CD4-positive, alpha-beta T cell treated with Interleukin-12 subunit alpha and Interleukin-12 subunit beta, for 1 hour (primary cell): Measurements from ENCODE around the gene PAFAH1B2.
"Not testable (repeated sequence)": the region's sequence is repeated elsewhere in the genome, so short reads cannot be mapped to it uniquely, and the experiment has no call there.

Experiments used
- DNase-seq: peaks from one replicate; pipeline ENCODE4 v3.0.0-alpha.2; 2020

The PAFAH1B2 gene, protein sequence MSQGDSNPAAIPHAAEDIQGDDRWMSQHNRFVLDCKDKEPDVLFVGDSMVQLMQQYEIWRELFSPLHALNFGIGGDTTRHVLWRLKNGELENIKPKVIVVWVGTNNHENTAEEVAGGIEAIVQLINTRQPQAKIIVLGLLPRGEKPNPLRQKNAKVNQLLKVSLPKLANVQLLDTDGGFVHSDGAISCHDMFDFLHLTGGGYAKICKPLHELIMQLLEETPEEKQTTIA

DNA sequence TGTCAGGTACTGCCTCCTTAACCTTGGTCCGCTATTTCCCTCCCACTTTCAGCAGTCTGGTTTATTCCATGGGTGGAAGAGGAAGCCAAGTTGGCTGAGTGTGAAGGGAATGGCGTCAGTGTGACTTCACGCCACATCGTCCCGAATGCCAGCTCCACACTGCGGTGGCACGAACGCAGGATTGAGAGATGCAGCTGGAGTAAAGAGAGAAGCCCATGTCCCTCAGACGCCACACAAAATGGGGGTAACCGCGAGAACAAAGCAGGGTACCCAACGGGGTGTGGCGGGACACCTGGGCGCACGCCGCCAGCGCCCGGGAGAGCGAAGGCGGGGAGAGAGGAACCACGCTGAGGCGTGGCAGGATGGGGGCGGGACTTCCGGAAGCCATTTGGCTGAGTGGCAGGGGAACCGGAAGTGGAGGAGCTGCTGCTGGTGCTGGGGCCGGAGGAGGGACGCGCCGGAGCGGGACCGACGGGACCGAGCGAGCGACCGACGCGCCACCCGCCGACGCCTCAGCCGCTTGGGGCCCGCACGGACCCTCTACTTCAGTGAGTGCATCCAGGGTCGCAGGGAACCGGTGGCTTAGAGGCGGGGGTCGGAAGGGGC, at the start of gene PAFAH1B2:
Gene PAFAH1B2, plus strand, starts transcription at position 417 of the 606 bp plus-strand sequence. CDS start 8,161 bp downstream, outside the sequence.
- peak; percentile 96 for DNase-seq

DNA sequence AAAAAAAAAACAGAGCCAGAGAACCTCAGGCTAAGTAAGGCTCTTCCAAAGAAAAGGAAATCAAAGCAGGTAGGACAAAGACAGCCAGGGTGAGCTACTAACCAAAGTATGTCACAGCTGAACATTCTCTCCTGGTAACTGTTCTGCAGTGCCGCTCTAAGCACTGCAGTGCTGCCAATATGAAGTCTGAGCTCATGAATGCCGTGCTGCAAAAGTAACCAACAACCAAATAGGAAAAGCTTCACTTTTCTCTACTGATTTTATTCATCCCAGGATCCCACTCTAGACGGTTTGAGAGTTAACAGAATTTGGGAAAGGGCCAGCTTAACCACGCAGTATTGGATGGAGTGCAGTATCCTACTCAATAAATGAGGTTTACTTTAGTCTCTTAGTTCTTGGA, 49.3 kb upstream of the PAFAH1B2 start:
- DNase-seq: no peak

DNA sequence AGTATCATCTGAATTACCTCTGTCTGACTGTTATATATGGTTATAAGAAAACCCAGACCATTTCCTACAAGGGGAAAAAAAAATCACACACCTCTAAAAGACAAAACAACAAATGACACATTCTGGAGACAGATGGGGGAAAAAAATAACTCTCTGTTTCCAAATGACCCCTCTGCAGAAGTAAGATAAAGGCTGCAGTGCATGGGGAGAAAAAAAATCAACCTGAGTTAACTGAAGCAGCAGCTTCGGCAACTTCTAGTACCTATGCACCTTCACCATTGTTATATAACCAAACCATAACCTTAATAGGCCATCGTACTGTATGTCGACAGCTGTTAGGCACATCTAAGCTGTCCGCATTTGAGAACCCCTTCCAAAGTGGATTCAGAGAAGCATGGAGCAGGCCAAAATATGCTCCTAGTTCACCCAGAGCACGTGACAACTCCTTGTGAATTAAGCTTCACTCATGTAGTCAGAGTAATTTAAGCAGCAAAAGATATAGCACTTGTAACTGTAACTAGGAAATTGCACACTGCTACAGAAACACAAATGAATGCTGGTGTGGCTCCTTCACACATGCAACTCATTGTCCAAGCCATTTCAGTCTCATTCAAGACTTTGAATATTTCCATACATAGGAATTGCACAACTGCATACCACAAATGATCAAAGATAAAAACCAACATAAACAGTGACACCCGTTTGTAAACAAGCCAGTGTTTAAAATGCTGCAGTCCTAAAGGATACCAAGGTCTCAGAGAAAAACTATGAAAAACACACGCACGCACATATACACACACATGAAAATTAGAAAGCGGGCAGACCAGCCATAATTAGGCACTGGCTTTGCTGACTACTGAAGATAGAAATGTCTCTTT, 48.6 kb upstream of the PAFAH1B2 start:
- DNase-seq: peak; percentile 47

DNA sequence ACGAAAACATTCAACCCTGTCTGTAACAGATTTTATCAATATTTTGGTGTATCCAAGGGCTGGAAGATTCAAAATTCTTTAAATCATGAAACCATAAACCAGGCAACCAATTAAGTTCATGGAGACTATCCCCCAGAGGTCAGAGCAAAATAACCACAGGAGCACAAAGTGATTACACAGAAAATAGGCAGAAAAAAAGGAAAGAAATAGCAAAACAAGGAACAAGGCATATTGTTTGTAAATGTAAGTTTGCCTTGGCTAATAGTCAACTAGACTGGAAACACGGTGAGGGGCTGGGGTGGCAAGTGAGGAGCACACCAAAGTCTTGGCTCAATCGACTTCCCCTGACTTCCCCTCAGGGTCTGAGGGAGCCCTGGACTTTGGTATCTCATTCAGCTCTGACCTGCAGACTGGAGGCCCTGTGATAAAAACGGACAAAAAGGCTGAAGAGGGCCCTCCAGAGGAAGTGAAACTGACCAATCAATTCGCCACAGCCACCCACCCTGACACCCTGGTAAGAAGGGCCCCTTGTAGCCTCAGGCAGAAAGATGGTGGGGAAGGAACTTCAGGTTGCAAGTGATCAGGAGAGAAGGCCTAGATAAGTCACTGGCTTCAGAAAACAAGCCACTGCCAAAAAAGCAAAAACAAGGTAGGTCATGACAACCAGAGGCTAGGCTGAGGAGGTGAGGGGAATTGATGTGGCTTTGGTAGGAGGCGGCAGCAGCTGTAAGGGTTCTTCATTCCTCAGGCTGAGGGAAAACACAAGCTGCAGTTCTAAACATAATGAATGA, 47.7 kb upstream of the PAFAH1B2 start:
- peak; percentile 76 for DNase-seq

DNA sequence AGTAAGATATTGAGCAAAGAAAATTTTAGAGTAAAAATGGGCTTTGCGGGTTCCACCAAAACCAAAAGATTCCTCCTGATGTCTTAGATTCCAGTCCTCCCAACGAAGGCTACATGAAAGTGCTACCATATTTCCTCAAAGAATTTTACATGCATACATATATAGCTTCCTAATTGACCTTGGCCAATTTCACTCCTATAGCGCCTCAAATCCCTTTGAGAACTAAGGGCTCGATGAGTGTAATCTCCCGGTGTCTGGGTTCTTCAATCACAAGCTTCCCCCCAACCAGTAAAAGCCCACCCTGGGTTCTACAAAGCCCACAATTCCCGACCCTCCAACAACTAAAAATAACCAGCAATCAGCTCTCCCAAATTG, 47.1 kb upstream of the PAFAH1B2 start:
- no peak for DNase-seq

DNA sequence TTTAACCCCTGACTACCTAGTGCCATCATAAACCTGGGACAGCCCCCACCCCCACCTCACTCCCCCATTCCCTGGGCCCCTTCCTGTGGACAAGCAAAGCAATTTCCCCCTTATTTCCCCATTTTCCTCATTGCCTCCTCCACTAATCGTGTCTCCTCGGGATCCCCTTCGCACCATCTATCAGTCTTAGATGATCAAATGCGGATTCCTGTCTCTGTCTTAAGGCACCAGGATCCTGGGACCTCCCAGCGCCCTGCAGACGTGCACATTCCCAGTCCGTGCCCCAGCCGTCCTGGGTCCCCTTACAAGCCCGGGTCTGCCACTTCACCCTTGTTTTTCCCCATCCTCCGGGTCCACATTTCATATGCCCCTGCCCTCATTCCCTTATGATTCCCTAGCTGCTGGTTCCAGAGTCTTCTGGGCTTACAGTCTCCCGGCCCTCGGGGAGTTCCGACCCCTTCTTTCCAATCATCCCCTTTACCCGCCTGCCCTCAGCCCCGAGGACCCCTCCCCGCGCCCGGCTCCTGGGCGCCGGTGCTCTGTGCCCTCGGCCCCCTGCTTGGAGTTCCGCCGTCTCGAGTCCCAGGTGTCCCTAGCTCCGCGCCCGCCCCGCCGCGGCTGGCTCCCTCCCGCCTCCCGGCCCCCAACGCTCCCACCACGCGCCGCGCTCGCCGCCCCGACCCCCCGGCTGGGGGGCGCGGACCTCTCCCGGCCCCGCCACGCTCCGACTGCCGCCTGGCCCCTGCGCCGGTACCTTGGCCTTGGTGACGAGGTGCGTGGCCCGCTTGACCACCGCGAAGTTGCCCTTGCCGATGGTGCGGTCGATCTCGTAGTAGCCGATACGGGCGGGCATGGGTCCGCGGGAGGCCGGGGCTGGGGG, 46.5 kb upstream of the PAFAH1B2 start:
- peak; percentile 42 for DNase-seq

DNA sequence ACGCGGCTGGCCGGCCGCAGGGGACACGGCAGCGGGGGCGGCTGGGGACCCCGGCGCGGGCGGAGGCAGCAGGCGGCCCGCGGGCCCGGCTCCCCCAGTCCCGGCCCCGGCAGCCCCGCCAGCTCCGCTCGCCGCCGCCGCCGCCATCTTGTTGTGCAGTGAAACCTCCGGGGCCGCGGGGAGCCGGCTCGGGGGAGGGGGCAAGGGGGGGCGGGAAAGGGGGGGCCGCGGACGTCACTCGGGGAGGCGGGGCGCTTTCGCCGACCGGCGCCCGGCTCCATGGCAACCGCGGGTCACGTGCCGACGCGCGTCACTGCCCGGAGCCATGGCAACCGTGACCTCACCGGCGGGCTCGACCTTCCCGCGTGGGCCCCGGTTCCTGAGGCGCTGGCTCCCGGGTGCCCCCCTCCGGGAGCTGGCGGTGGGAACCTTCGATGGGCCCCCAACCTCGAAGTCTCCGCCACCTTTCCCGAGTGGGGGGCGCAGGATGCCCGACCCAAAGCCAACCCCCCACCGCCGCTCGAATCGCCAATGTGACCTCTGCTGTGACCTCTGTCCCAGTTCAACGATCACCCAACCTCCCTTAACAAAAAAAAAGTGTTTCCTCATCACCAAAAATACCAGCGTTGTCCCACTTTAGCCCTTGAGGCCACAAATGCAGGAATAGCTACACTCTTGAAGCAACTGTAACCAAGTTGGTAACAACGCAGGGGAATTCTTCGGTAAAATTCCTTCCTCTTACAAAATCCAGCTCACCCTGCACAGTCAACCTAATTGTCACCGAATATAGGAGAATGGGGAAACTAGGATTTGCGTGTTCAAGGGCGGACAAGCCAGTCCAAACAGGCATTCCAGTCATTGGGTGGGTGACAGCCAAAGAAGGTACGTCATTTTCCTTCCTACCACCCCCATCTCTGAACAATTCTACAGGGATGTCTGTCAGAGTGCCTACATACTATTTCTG, 45.5 kb upstream of the PAFAH1B2 start, which contains the start of gene SIK3:
Gene SIK3, minus strand, starts transcription at position 160 of the 964 bp plus-strand sequence. Its CDS starts 13 bp downstream, at position 147.
- DNase-seq: peak; percentile 96

DNA sequence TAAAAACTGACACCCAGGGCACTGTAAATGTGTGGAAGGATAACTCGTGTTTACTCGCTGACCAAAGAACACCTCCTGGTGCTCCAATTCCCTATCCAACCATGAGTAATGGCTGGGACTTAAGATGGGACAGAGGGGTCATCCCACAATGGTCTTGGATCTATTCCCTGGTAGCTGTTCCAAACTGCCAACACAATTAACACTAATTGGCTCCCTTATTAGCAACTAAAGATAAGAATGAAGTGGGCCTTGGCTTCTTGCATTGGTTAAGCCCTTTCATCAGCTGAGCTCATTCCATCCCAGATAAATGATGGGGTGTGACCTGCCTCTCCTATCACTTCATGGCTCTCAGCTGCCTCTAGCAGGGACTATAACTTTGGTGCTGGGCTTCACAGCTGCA, 44.4 kb upstream of the PAFAH1B2 start:
- no peak for DNase-seq

DNA sequence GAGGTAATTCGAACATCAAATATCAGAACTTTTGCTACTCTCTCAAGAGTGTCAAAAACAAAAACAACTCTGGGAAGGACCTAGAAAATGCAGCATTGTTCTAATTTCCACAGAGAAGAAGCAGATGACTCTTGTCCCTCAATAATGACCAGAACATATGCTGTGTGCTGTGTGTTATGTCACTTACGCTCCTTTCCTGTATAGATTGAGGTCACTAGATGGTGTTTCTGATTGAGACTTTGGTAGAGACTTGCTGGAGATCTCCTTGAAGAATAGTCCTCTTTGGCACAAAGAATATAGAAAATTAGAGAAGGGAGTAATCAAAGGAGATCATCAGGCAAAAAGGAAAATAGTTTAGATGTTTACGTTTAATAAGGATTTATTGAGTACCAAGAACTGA, 43.5 kb upstream of the PAFAH1B2 start:
- DNase-seq: no peak

DNA sequence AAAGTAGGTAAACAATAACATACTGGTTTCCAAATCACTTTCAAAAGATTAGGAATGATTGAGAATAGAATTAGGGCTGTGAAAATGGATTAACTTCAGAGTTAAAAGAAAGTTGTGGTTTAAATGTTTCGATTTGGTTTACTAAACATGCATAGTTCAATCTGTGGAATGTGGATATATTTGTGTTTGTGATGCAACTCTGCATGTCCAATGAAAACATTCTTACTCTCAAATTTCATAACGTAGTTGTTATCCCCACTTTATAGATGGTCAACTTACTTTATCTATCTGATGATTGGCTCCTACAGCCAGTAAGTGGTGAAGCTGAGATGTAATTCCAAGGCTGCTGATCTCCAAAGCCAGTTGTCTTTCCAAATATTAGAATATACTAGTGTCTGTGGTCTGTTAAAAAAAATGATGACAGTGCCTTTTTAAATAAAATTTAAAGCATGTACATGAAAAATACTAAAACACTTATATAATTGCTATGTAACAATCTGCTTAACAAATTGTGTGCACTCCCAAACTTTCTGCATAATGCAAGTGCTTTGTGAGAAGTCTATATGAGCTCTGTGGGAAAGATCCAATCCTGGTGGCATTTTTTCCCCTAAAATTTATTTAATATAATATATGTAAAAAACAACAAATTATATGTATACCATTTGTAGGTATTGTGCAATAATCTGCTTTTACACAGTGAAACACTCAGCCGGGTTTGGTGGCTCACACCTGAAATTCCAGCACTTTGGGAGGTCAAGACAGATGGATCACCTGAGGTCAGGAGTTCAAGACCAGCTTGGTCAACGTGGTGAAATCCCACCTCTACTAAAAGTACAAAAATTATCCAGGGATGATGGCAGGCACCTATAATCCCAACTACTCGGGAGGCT, 36.1 kb upstream of the PAFAH1B2 start:
- DNase-seq: no peak

DNA sequence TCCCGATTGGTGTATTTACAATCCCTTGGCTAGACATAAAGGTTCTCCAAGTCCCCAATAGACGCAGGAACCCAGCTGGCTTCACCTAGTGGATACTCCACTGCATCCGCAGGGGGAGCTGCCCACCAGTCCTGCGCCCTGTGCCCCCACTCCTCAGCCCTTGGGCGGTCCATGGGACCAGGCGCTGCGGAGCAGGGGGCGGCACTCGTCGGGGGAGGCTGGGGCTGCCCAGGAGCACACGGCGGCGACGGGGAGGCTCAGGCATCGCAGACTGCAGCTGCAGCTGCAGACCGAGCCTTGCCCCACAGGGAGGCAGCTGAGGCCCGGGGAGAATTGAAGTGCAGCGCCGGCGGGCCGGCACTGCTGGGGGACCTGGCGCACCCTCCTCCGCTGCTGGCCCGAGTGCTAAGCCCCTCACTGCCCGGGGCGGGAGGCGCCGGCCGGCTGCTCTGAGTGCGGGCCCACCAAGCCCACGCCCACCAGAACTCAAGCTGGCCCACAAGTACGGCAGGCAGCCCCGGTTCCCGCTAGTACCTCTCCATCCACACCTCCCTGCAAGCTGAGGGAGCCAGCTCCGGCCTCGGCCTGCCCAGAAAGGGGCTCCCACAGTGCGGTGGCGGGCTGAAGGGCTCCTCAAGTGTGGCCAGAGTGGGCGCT, 33.7 kb upstream of the PAFAH1B2 start:
- DNase-seq: no peak

DNA sequence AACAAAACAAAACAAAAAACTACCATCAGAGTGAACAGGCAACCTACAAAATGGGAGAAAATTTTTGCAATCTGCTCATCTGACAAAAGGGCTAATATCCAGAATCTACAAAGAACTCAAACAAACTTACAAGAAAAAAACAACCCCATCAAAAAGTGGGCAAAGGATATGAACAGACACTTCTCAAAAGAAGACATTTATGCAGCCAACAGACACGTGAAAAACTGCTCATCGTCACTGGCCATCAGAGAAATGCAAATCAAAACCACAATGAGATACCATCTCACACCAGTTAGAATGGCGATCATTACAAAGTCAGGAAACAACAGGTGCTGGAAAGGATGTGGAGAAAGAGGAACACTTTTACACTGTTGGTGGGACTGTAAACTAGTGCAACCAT, 31.6 kb upstream of the PAFAH1B2 start:
- DNase-seq: not testable (repeated sequence)

DNA sequence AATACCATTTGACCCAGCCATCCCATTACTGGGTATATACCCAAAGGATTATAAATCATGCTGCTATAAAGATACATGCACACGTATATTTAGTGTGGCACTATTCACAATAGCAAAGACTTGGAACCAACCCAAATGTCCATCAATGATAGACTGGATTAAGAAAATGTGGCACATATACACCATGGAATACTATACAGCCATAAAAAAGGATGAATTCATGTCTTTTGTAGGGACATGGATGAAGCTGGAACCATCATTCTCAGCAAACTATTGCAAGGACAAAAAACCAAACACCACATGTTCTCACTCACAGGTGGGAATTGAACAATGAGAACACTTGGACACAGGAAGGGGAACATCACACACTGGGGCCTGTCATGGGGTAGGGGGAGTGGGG, 31.1 kb upstream of the PAFAH1B2 start:
- DNase-seq: not testable (repeated sequence)

DNA sequence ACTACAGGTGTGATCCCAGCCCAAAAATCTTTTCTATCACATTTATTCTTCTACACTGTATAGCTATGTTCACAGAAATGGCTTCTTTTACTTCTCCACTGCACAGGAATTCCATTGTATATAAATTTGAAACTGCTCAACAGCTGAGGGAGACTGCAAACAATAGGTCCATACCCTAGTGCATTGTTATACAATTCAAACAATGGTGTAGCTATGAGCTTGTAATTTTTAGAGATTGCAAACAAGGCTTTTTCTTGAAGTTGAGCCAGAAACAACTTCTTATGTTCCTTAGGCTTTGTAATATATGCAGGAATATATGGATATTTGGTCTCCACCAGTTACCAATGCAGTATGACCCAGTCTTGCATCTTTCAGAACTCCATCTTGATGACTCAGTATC, 26.4 kb upstream of the PAFAH1B2 start:
- DNase-seq: no peak

DNA sequence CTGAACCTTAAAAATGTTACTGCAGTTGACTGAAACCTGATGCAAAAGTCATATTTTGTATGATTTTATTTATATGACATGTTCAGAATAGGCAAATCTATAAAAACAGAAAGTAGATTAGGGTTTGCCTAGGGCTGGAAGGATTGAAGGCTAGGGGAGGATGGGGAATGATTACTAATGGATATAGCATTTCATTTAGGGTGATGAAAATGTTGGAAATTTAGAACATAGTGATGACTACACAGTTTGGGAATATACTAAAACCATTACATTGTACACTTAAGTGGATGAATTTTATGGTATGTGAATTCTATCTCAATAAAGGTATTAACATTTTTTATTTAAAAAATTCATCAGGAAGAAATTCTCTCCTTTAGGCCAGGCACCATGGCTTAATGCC, 22.9 kb upstream of the PAFAH1B2 start:
- no peak for DNase-seq

DNA sequence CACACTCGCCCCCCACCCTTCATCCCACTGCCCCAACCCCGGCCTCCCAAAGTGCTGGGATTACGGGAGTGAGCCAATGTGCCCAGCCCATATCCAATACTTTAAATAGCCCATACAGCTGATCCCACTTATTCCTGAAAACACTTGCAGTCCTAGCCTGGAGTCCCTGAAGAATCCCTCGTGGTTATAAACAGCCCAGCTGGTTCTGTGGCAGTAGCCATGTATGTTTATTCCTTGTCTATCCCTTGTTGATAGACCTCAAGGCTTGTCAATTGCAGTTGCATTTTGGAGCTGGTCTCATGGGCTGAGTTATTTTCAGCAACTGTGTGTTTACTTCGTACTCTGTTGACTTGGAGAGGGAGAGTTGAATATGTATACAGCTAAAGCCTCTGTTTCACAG, 21.5 kb upstream of the PAFAH1B2 start:
- no peak for DNase-seq

DNA sequence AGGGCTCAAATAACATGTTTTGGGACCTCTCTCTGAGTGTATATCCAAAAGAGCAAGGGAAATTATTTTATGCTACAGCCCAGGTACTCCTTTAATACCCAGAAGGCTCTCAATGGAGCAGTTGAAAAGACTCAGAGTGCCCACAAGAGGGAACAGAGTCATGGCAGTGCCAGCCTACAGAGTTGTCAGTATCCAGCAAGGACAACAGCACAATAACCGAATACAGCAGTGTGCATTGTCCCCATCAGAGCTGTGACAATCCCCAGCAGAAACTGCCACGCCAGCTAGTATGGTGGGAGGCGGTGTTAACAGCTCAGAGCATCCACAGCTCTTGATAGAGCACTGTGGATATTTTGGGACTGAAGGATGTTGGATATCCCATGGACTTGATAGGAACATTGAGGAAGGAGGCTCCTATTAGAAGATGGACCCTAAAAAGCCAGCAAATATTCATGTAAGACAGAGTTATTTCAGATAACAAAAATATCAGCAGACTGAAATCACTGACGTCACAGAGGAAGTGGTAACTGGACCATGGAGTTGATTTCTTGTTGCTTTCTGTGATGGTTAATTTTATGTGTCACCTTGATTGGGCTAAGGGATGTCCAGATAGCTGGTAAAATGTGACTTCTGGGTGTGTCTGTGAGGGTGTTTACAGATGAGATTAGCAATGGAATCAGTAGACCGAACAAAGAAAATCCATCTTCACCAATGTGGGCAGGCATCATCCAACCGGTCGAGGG, 17.7 kb upstream of the PAFAH1B2 start:
- DNase-seq: no peak

DNA sequence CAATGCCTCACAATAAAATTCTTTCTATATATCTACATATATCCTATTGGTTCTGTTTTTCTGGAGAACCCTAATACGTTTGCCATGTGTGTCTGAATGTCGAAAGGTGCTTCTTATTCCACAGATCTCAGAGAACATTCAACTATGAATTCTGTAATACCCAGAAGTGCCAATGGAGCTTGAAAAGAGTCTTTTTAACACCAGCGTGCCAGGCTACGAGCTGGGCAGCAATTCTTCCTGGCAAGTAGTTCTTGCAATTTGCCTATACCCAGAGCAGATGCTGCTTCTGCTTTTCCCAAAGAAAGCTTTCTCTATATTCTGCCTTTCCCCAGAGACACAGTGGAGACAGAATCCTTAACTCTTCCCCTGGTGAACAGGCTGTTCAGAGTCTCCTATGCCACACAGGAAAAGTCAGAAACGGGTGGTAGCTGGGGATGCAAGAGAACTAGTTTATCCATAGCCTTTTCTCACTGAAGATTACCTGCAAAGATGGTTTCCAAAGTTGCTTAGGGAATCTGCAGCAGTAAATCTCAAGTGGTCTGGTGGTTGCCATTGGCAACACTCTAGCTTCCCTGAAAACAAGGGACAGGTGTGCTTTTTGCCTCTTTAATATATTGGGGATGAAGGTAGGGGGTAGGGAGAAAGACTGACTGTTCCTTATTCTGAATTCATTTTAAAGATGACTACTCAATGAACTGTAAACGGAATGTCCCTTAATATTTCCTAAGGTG, 16.8 kb upstream of the PAFAH1B2 start:
- DNase-seq: no peak
